Right lobe of liver (tissue), 4 donors: ENCODE measurements around the gene NKX6-2.

Experiments
- CTCF ChIP-seq, 4 donors: fragments of 200-600 bp in 3 of 4; fragments of 450-650 bp in 1 of 4; IDR thresholded peaks; one replicate each; pipeline versions ENCODE4 v1.5.1 to v1.8.0; 2016 to 2022; ENCODE audit warnings: antibody characterized with exemption in 4 of 4, mild to moderate bottlenecking in 2 of 4
- POLR2A ChIP-seq: fragments of 450-650 bp; IDR thresholded peaks from one replicate; pipeline ENCODE4 v1.6.1; 2017; ENCODE audit warnings: antibody characterized with exemption, mild to moderate bottlenecking
- donor health status: DM: no; HTN: no; CAD: no.
- donor health status: DM: no; HTN: no; CAD: no.
- donor health status: DM: no; HTN: yes; CAD: no.

GRCh38 chr10:132733926-132734325 is 52.0 kb downstream of the NKX6-2 start:
- no peak for TF ChIP-seq POLR2A
- no peak for TF ChIP-seq CTCF (IDR thresholded peaks at IDR 0.05)
